Measurements from ENCODE around the gene ACOXL.

ACOXL gene

GRCh38 chr2:110726285-110726684 is 6.1 kb upstream of the ACOXL start:
- H3K9me3 ChIP-seq (ENCODE audit: control insufficient read depth, low read length), result no peaks in the 10 kb centered on the region
- no peaks in the 10 kb centered on the region for H3K79me2 ChIP-seq
- TF ChIP-seq CTCF (IDR thresholded peaks at IDR 0.05), result no peak
- no peak overlapping the region for H3K27ac ChIP-seq
- H3K9ac ChIP-seq, result no peak overlapping the region
- no peak overlapping the region for H3K4me2 ChIP-seq (ENCODE audit: low read length)
- no peak overlapping the region for H2AFZ ChIP-seq
- no peaks in the 10 kb centered on the region for H3K27me3 ChIP-seq (ENCODE audit: control insufficient read depth, insufficient read depth, low read length)
- H3K4me3 ChIP-seq (ENCODE audit: low read depth, low read length), result no peak overlapping the region
- no peaks in the 10 kb centered on the region for H3K36me3 ChIP-seq (ENCODE audit: control insufficient read depth, insufficient read depth, low read length)
- no peaks in the 10 kb centered on the region for H3K4me1 ChIP-seq

DNA sequence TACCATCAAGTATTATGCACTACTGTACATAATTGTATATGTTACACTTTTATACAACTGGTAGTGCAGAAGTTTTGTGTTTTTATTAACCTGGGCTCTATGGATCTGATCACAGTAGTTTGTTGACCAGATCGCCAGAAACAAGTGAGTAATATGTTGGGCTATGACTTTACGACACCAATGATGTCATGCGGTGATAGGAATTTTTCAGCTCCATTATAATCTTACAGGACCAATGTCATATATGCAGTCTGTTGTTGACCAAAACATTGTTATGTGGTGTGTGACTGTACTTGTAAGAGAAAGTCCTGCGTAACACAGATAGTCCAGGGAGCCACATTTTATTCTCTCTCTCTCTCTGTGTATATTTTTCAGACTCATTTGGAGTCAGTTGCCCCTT is 4.5 kb upstream of the ACOXL start:
- no peaks in the 10 kb centered on the region for H3K9me3 ChIP-seq (ENCODE audit: control insufficient read depth, low read length)
- no peak overlapping the region for H3K4me3 ChIP-seq (ENCODE audit: low read depth, low read length)
- H3K9ac ChIP-seq, result no peak overlapping the region
- H2AFZ ChIP-seq, result no peak overlapping the region
- no peak for TF ChIP-seq CTCF (IDR thresholded peaks at IDR 0.05)
- H3K79me2 ChIP-seq, result no peaks in the 10 kb centered on the region
- no peak overlapping the region for H3K4me2 ChIP-seq (ENCODE audit: low read length)
- H3K4me1 ChIP-seq, result no peaks in the 10 kb centered on the region
- H3K27ac ChIP-seq, result no peak overlapping the region
- H3K36me3 ChIP-seq (ENCODE audit: control insufficient read depth, insufficient read depth, low read length), result no peaks in the 10 kb centered on the region
- H3K27me3 ChIP-seq (ENCODE audit: control insufficient read depth, insufficient read depth, low read length), result no peaks in the 10 kb centered on the region

- no peak overlapping the region for H3K27ac ChIP-seq
- H3K4me3 ChIP-seq (ENCODE audit: low read depth, low read length), result no peak overlapping the region
- H3K36me3 ChIP-seq (ENCODE audit: control insufficient read depth, insufficient read depth, low read length), result no peaks in the 10 kb centered on the region
- no peaks in the 10 kb centered on the region for H3K79me2 ChIP-seq
- no peak overlapping the region for H2AFZ ChIP-seq
- H3K4me2 ChIP-seq (ENCODE audit: low read length), result no peak overlapping the region
- H3K9me3 ChIP-seq (ENCODE audit: control insufficient read depth, low read length), result no peaks in the 10 kb centered on the region
- no peak overlapping the region for H3K9ac ChIP-seq
- H3K27me3 ChIP-seq (ENCODE audit: control insufficient read depth, insufficient read depth, low read length), result no peaks in the 10 kb centered on the region
- H3K4me1 ChIP-seq, result no peaks in the 10 kb centered on the region
- no peak for TF ChIP-seq CTCF (IDR thresholded peaks at IDR 0.05)
Observed at GRCh38 chr2:110729106-110729505, 3.3 kb upstream of the ACOXL start.

DNA sequence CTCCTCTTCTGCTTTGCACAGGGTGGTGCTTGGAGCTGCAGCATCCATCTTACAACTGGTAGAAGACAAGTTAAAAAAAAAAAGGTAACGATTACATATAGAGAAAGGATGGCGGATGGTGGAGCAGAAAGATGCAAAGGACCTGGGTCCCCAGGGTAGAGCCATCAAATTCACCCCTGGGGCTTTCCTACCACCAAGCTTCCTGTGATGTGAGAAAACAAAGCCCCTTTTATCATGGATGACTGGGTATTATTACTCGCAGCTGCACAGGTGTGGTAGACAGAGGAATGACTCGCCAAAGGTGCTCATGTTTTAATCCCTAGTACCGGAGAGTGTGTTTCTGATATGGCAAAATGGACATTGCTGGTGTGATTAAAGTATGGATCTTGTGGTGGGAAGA is 1.3 kb upstream of the ACOXL start:
- Histone ChIP-seq H2AFZ (no peak overlapping the region), H3K27me3 (ENCODE audit: control insufficient read depth, insufficient read depth, low read length) (no peaks in the 10 kb centered on the region), H3K9ac (no peak overlapping the region), H3K27ac (no peak overlapping the region), H3K4me1 (no peaks in the 10 kb centered on the region), H3K79me2 (no peaks in the 10 kb centered on the region), H3K4me2 (ENCODE audit: low read length) (no peak overlapping the region), H3K4me3 (ENCODE audit: low read depth, low read length) (no peak overlapping the region), H3K36me3 (ENCODE audit: control insufficient read depth, insufficient read depth, low read length) (no peaks in the 10 kb centered on the region), H3K9me3 (ENCODE audit: control insufficient read depth, low read length) (no peaks in the 10 kb centered on the region)
- TF ChIP-seq CTCF (IDR thresholded peaks at IDR 0.05), result no peak

DNA sequence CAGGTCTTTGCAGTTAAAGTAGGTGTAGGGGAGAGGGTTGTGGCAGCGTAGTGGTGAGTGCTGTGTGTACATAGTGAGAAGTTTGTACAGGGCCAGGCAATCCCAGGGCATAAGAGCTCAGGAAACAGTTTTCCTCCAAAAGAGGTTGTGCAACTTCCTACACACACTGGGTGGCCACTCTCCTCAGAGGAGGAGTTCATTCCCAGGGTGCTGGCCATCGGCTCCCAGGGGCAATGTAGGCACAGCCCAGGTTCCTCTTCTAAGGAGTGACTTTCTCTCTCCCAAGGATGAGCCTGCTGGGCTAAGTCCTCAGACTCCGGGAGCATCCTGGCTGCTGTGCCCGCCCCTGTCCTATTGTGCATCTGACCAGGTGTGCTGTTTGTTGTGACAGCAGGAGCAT is 3.0 kb downstream of the ACOXL start:
- H3K4me3 ChIP-seq (ENCODE audit: low read depth, low read length), result no peak overlapping the region
- no peaks in the 10 kb centered on the region for H3K79me2 ChIP-seq
- no peaks in the 10 kb centered on the region for H3K27me3 ChIP-seq (ENCODE audit: control insufficient read depth, insufficient read depth, low read length)
- H3K9me3 ChIP-seq (ENCODE audit: control insufficient read depth, low read length), result no peaks in the 10 kb centered on the region
- no peaks in the 10 kb centered on the region for H3K36me3 ChIP-seq (ENCODE audit: control insufficient read depth, insufficient read depth, low read length)
- no peak overlapping the region for H3K27ac ChIP-seq
- no peak for TF ChIP-seq CTCF (IDR thresholded peaks at IDR 0.05)
- H2AFZ ChIP-seq, result no peak overlapping the region
- no peak overlapping the region for H3K4me2 ChIP-seq (ENCODE audit: low read length)
- no peak overlapping the region for H3K9ac ChIP-seq
- H3K4me1 ChIP-seq, result no peaks in the 10 kb centered on the region
